GM12873 (cell line): ENCODE measurements around the gene DNAJC5.

Experiments
- CTCF ChIP-seq: IDR thresholded peaks from 2 replicates; pipeline ENCODE4 v1.5.1; 2012; ENCODE audit warnings: low read depth, mild to moderate bottlenecking, moderate library complexity, low read length, control low read depth; ENCODE audit not compliant: insufficient read depth; ENCODE audit errors: missing control alignments

Gene DNAJC5

GRCh38 chr20:63973636-63974401 lies 78.9 kb downstream of the DNAJC5 start:
- TF ChIP-seq CTCF = peak; percentile 93

- TF ChIP-seq CTCF = no peak
These were observed 79.7 kb downstream of the DNAJC5 start for GRCh38 chr20:63974402-63975200.

GRCh38 chr20:63976980-63977738 lies 82.2 kb downstream of the DNAJC5 start:
- TF ChIP-seq CTCF = no peak

GRCh38 chr20:63977739-63978276 lies 82.9 kb downstream of the DNAJC5 start:
- no peak for TF ChIP-seq CTCF

- no peak for TF ChIP-seq CTCF
These were observed 83.6 kb downstream of the DNAJC5 start for GRCh38 chr20:63978319-63979228.

GRCh38 chr20:63979229-63979556 lies 84.3 kb downstream of the DNAJC5 start:
- TF ChIP-seq CTCF = no peak
